Measurements from ENCODE around the gene TF.

Gene TF

GRCh38 chr3:133820889-133821675, 74.9 kb downstream of the TF start:
- no peaks in the 10 kb centered on the region for H3K4me1 ChIP-seq (ENCODE audit: control insufficient read depth in 1 of 2, insufficient read depth in 2 of 2, low read length in 2 of 2)
- no peaks in the 10 kb centered on the region for H3K27me3 ChIP-seq (ENCODE audit: low read depth, low read length)
- no peak overlapping the region for H3K4me3 ChIP-seq (ENCODE audit: low read depth in 1 of 2, low read length in 2 of 2)
- H3K36me3 ChIP-seq (ENCODE audit: control insufficient read depth in 1 of 2, insufficient read depth in 2 of 2, low read length in 2 of 2): peaks cover 69 to 74% of the 10 kb centered on the region in 2 donors
- no peak overlapping the region for H3K27ac ChIP-seq (ENCODE audit: low read length)
- no peaks in the 10 kb centered on the region for H3K9me3 ChIP-seq (ENCODE audit: control insufficient read depth in 1 of 2, low read length in 2 of 2)

GRCh38 chr3:133821767-133822638, 75.8 kb downstream of the TF start:
- Histone ChIP-seq H3K27ac (ENCODE audit: low read length) (no peak overlapping the region), H3K9me3 (ENCODE audit: control insufficient read depth in 1 of 2, low read length in 2 of 2) (no peaks in the 10 kb centered on the region), H3K4me1 (ENCODE audit: control insufficient read depth in 1 of 2, insufficient read depth in 2 of 2, low read length in 2 of 2) (no peaks in the 10 kb centered on the region), H3K4me3 (ENCODE audit: low read depth in 1 of 2, low read length in 2 of 2) (no peak overlapping the region), H3K27me3 (ENCODE audit: low read depth, low read length) (no peaks in the 10 kb centered on the region), H3K36me3 (ENCODE audit: control insufficient read depth in 1 of 2, insufficient read depth in 2 of 2, low read length in 2 of 2) (peaks cover 60 to 65% of the 10 kb centered on the region in 2 donors)

GRCh38 chr3:133824961-133825485, 78.8 kb downstream of the TF start:
- Histone ChIP-seq H3K36me3 (ENCODE audit: control insufficient read depth in 1 of 2, insufficient read depth in 2 of 2, low read length in 2 of 2) (peaks cover 41 to 49% of the 10 kb centered on the region in 2 donors), H3K9me3 (ENCODE audit: control insufficient read depth in 1 of 2, low read length in 2 of 2) (no peaks in the 10 kb centered on the region), H3K27me3 (ENCODE audit: low read depth, low read length) (no peaks in the 10 kb centered on the region), H3K4me1 (ENCODE audit: control insufficient read depth in 1 of 2, insufficient read depth in 2 of 2, low read length in 2 of 2) (no peaks in the 10 kb centered on the region), H3K4me3 (ENCODE audit: low read depth in 1 of 2, low read length in 2 of 2) (no peak overlapping the region), H3K27ac (ENCODE audit: low read length) (no peak overlapping the region)

GRCh38 chr3:133825969-133826727, 80.0 kb downstream of the TF start:
- no peak overlapping the region for H3K4me3 ChIP-seq (ENCODE audit: low read depth in 1 of 2, low read length in 2 of 2)
- no peaks in the 10 kb centered on the region for H3K4me1 ChIP-seq (ENCODE audit: control insufficient read depth in 1 of 2, insufficient read depth in 2 of 2, low read length in 2 of 2)
- H3K36me3 ChIP-seq (ENCODE audit: control insufficient read depth in 1 of 2, insufficient read depth in 2 of 2, low read length in 2 of 2): peaks cover 30 to 37% of the 10 kb centered on the region in 2 donors
- no peaks in the 10 kb centered on the region for H3K9me3 ChIP-seq (ENCODE audit: control insufficient read depth in 1 of 2, low read length in 2 of 2)
- H3K27me3 ChIP-seq (ENCODE audit: low read depth, low read length): no peaks in the 10 kb centered on the region
- no peak overlapping the region for H3K27ac ChIP-seq (ENCODE audit: low read length)

GRCh38 chr3:133827136-133827535, 80.9 kb downstream of the TF start:
- Histone ChIP-seq H3K27me3 (ENCODE audit: low read depth, low read length) (no peaks in the 10 kb centered on the region), H3K9me3 (ENCODE audit: control insufficient read depth in 1 of 2, low read length in 2 of 2) (no peaks in the 10 kb centered on the region), H3K4me3 (ENCODE audit: low read depth in 1 of 2, low read length in 2 of 2) (no peak overlapping the region), H3K4me1 (ENCODE audit: control insufficient read depth in 1 of 2, insufficient read depth in 2 of 2, low read length in 2 of 2) (no peaks in the 10 kb centered on the region), H3K36me3 (ENCODE audit: control insufficient read depth in 1 of 2, insufficient read depth in 2 of 2, low read length in 2 of 2) (peaks cover 20 to 28% of the 10 kb centered on the region in 2 donors), H3K27ac (ENCODE audit: low read length) (no peak overlapping the region)

GRCh38 chr3:133827684-133828083, 81.5 kb downstream of the TF start:
- Histone ChIP-seq H3K36me3 (ENCODE audit: control insufficient read depth in 1 of 2, insufficient read depth in 2 of 2, low read length in 2 of 2) (peaks cover 14 to 23% of the 10 kb centered on the region in 2 donors), H3K4me3 (ENCODE audit: low read depth in 1 of 2, low read length in 2 of 2) (no peak overlapping the region), H3K27me3 (ENCODE audit: low read depth, low read length) (no peaks in the 10 kb centered on the region), H3K9me3 (ENCODE audit: control insufficient read depth in 1 of 2, low read length in 2 of 2) (no peaks in the 10 kb centered on the region), H3K27ac (ENCODE audit: low read length) (no peak overlapping the region), H3K4me1 (ENCODE audit: control insufficient read depth in 1 of 2, insufficient read depth in 2 of 2, low read length in 2 of 2) (no peaks in the 10 kb centered on the region)

- Histone ChIP-seq H3K27ac (ENCODE audit: low read length) (no peak overlapping the region), H3K36me3 (ENCODE audit: control insufficient read depth in 1 of 2, insufficient read depth in 2 of 2, low read length in 2 of 2) (peaks cover 11 to 13% of the 10 kb centered on the region in 2 donors), H3K4me3 (ENCODE audit: low read depth in 1 of 2, low read length in 2 of 2) (no peak overlapping the region), H3K9me3 (ENCODE audit: control insufficient read depth in 1 of 2, low read length in 2 of 2) (no peaks in the 10 kb centered on the region), H3K4me1 (ENCODE audit: control insufficient read depth in 1 of 2, insufficient read depth in 2 of 2, low read length in 2 of 2) (no peaks in the 10 kb centered on the region), H3K27me3 (ENCODE audit: low read depth, low read length) (no peaks in the 10 kb centered on the region)
Measured at GRCh38 chr3:133828576-133829309, 82.5 kb downstream of the TF start.

- Histone ChIP-seq H3K4me1 (ENCODE audit: control insufficient read depth in 1 of 2, insufficient read depth in 2 of 2, low read length in 2 of 2) (no peaks in the 10 kb centered on the region), H3K36me3 (ENCODE audit: control insufficient read depth in 1 of 2, insufficient read depth in 2 of 2, low read length in 2 of 2) (peaks cover 6 to 7% of the 10 kb centered on the region in 2 donors), H3K9me3 (ENCODE audit: control insufficient read depth in 1 of 2, low read length in 2 of 2) (no peaks in the 10 kb centered on the region), H3K4me3 (ENCODE audit: low read depth in 1 of 2, low read length in 2 of 2) (no peak overlapping the region), H3K27ac (ENCODE audit: low read length) (no peak overlapping the region), H3K27me3 (ENCODE audit: low read depth, low read length) (no peaks in the 10 kb centered on the region)
Measured at GRCh38 chr3:133829310-133829707, 83.1 kb downstream of the TF start.

GRCh38 chr3:133830071-133830470, 83.9 kb downstream of the TF start:
- Histone ChIP-seq H3K36me3 (ENCODE audit: control insufficient read depth in 1 of 2, insufficient read depth in 2 of 2, low read length in 2 of 2) (peaks cover 0 to 5% of the 10 kb centered on the region in 2 donors), H3K27ac (ENCODE audit: low read length) (no peak overlapping the region), H3K27me3 (ENCODE audit: low read depth, low read length) (no peaks in the 10 kb centered on the region), H3K4me3 (ENCODE audit: low read depth in 1 of 2, low read length in 2 of 2) (no peak overlapping the region), H3K9me3 (ENCODE audit: control insufficient read depth in 1 of 2, low read length in 2 of 2) (no peaks in the 10 kb centered on the region), H3K4me1 (ENCODE audit: control insufficient read depth in 1 of 2, insufficient read depth in 2 of 2, low read length in 2 of 2) (no peaks in the 10 kb centered on the region)

GRCh38 chr3:133831966-133832801, 86.0 kb downstream of the TF start:
- Histone ChIP-seq H3K36me3 (ENCODE audit: control insufficient read depth in 1 of 2, insufficient read depth in 2 of 2, low read length in 2 of 2) (peaks cover 0 to 22% of the 10 kb centered on the region in 2 donors), H3K4me1 (ENCODE audit: control insufficient read depth in 1 of 2, insufficient read depth in 2 of 2, low read length in 2 of 2) (no peaks in the 10 kb centered on the region), H3K4me3 (ENCODE audit: low read depth in 1 of 2, low read length in 2 of 2) (no peak overlapping the region), H3K9me3 (ENCODE audit: control insufficient read depth in 1 of 2, low read length in 2 of 2) (no peaks in the 10 kb centered on the region), H3K27ac (ENCODE audit: low read length) (no peak overlapping the region), H3K27me3 (ENCODE audit: low read depth, low read length) (no peaks in the 10 kb centered on the region)

All from muscle layer of duodenum (tissue), 2 donors.